GM19240 (cell line): ENCODE results near the gene TLL2.

Experiments used
- DNase-seq: peaks from one replicate; pipeline ENCODE4 v3.0.0; 2011; ENCODE audit warnings: low spot score; ENCODE audit not compliant: insufficient read length

Gene TLL2

GRCh38 chr10:96422525-96422924, 91.2 kb downstream of the TLL2 start:
- DNase-seq, result no peak

GRCh38 chr10:96421995-96422394, 91.7 kb downstream of the TLL2 start:
- DNase-seq, result no peak

GRCh38 chr10:96420228-96421009, 93.3 kb downstream of the TLL2 start:
- no peak for DNase-seq

DNA sequence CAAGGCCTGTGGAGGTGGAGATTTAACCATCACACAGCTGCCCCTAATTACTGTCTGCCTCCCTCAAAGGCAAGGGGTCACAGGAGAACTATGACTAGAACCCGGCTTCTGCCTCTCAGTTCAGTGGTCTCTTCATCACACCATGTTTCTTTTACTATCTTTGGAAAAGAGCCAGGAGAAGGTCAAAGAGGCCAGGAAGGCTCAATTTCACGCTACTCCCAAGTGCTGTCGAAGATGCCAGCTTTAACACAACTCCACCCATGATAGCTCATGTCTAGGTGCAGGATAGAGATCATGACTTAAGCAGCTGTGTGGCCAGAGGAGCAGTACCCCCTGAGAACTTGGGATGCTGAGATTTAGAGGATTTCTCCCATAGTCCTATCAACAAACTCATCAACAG, 94.4 kb downstream of the TLL2 start:
- DNase-seq, result no peak

GRCh38 chr10:96418582-96418981, 95.1 kb downstream of the TLL2 start:
- DNase-seq, result no peak

- DNase-seq, result no peak
These were observed 96.3 kb downstream of the TLL2 start for GRCh38 chr10:96417441-96417840.

DNA sequence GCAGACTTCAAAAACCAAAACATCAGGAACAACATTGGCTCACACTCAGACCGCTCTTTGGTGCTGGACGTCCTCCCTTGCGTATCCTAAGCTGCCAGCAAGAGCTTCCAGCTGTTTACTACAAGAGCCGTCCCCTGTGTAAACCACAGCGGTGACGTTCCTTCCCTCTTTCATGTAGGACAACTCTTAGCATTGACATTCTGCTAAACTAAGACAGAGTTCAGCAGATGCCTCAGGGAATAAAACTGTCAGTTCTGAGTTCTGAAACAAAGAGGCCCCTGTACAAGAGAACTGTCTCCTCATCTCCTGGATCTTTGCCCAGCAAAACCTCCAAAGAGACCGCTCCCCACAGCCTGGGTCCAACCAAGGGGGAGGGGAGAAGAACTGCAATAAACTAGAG, 97.1 kb downstream of the TLL2 start:
- DNase-seq, result no peak

DNA sequence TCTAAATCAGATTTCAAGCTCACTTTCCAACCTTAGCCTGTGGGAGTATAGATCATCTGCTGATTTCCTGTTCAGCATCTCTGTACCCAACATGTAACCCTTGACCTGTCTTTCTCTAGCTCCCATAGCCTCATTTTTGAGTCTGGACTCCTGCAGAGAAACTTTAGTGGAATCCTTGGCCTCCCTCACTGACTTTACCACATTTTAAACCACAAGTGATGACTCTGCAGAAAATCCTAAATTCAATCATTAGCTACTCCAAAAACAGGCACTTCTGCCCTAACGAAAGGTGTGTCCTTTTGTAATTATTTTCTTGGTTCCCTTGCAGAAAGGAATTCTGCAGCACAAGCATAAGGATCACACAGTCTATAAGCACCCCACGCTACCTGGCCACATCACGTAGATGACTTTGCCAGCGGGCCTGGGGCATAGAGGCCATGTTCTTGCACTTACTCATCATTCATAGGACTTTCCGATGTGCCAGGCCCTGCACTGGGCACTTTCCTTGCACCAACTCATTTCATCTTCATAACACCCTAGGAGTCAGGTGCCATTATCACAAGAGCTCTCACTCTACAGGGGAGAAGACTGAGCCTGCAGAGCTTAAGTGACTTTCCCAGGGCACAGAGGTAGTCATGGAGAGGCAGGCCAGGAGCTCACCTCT, 97.7 kb downstream of the TLL2 start:
- no peak for DNase-seq

DNA sequence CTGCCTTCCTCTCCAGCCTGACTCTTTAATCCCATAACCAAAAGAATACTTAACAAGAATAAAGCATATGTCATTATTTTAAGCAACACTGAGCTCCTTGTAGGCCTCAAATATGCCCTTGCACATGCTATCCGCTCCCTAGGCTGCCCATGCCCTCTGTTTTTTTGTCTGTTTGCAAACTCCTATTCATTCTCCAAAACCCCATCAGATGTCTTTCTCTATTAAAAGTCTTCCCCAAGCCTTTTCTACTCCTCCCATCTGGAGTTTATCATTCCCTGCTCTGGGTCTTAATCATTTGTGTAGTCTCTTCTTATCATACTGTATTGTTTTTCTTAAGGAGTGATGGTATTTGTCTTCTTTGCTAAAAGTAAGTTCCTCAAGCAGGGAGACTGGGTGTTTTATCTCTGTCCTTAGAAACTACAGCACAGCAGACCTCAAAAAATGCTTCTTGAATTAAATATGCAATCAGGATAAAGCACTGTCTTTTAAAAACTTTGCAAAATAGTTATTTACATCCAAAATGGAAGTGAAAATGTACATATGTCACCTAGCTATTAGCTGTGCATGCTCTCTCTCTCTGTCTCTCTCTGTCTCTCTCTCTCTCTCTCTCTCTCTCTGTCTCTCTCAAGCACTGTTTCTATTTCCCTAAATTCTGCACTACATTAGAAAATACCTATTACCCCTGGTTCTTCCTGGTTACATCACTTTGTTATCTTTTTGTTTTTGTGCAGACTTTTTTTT, 98.4 kb downstream of the TLL2 start:
- DNase-seq, result no peak

- no peak for DNase-seq
These were observed 99.4 kb downstream of the TLL2 start for GRCh38 chr10:96414303-96414702.

DNA sequence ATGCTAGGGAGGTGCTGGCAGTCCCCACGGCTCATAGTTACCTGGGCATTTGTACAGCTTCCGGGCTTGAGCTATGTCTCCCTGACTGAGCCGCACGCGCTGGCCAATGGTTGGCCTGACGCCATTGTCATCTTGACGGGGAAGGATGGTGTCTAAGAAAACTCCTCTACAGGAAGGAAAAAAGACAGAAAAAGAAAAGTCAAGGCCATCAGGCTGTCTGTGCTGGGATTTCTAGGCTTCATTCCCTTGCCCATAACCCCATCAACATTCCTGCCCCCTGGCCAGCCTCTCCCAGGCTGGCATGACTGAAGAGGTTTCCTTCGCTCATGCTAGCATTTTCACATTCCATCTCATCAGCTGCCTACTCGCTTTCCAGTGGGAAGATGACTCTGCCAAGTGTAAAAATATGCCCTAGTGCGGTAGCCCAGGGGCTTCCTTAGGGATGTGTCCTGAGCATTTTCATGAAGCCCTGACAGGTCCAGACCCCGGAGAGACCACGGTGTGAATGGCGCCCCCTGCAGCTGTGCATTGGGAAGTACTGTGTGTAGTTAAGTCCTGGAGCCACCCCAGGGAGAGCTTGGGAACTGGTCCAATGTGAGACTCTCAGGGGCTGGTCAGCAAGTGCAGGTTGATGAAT, 100.5 kb downstream of the TLL2 start:
- DNase-seq, result no peak

DNA sequence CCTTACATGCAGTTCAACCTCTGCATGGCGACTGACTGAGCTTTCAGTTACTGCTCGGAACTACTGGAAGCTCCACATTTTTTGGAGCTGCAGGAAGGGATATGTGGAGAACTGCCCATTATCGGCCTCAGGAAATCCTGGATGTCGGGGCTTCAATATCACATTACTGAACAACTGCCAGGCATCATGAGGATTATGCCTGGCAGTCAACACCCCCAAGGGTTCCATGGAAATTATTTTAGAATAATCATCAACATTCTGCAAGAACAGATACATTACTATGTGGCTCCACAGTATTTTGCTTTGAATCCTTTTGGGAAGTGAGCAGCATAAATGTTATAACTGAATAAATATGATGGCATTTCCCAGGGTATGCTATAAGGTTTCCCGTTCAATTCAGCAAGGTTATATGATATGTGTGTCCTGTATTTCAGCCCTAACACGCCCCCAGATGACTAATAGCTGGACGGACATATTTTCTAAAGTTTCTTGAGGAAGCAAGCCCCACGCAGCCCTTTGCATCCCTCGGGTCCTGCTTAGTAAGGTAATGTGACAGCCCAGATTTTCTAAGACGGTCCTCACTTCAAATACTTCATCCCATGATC, 101.9 kb downstream of the TLL2 start:
- no peak for DNase-seq

GRCh38 chr10:96410296-96410695, 103.4 kb downstream of the TLL2 start:
- DNase-seq, result no peak

- no peak for DNase-seq
These were observed 105.5 kb downstream of the TLL2 start for GRCh38 chr10:96408201-96408600.

- DNase-seq, result no peak
These were observed 106.1 kb downstream of the TLL2 start for GRCh38 chr10:96407560-96408069.

DNA sequence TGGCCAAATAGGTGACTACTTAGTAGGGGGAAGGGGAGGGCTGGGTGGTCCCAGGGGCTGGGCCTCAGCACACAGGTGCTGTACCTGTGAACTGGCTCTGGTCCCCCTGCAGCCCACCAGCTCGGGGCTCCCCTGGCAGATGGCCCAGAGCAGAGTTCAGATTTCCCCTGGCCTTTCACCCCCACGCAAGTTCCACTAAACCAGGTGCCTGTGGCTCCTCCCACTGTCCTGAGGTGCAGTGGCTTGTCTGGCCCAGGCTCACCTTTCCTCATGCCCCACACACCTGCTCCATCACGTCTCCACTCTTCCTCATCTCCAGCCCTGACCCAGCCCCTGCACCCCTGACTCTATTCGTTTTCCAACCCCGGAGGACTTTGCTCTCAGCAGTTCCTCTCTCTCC, 107.6 kb downstream of the TLL2 start:
- no peak for DNase-seq

DNA sequence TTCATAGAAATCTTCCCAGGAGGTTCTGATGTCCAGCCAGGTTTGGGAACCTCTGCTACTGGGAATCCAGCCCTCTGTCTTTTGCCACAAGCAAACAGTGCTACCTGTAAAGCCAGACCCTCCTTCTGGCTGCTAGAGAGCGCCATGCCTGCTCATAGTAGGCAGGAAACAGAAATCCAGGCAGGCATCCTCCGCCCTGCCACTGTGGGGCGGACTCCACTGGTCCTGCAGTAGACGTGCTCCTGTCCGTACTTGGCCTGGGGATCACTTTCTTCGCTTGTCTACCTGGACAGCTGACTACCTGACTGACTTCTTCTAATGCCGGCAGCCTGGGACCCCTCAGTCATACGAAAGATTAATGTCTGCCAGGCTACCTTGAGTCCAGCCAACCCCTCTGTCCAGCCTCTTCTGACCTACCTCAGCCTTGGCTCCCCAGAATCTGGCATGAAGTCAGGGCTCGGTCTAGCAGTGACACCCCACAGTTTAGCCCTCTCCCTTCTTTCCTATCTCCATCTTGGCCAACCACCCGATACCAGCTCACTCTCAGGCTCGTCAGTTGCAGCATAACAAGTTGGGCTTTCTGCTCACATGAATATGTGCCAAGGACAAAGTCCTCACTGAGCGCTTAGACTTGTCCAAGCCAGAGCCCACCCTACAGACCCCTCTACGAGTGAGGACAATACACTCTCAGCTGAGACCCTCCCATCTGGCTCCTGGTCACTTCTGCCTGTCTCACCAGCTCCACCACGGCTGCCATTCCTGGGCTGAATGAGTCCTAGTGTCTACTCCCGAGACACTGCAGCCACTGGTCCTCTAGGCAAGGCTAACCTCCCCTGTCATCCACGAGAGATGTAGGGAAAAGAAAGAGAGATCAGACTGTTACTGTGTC, 111.1 kb downstream of the TLL2 start:
- DNase-seq, result no peak

GRCh38 chr10:96401036-96401435, 112.7 kb downstream of the TLL2 start:
- no peak for DNase-seq

DNA sequence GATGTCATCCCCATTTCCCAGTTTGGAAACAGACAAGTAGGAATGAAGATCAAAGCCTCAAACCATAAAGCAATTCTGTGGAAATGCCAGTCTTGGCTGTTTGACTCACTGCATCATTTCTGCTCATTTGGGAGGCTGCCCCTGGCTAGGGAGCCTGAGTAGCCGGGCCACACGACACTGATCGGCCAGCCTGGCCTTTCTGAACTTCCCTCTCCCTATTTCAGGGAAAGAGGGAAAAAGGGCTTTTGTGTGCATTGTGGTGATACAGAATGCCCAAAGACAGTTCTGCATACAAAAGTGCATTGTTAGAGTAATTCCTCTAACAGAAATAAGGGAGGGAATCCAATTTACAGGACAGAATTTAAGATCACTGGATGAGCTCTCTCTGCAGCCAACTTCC, 113.3 kb downstream of the TLL2 start:
- DNase-seq, result no peak

DNA sequence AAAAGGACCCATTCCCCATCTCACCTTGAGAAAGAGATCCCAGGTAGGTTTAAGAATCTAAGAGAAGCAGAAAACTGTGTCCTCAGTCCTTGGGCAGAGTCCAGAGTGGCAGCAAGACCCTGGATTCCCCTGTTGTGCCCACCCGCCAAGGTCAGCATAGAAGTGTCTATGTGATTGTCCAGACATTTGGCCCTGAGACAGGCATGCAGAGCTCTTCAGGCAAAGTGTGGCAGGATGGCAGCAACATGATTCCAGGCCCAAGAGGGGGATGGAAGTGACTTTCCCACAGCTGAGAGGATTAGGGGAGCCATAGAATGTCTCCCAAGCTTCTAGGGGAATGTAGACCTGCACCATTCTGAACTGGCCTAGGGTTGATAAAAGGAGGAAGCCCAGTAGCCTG, 115.8 kb downstream of the TLL2 start:
- no peak for DNase-seq
